H1 (cell line): ENCODE measurements around the gene NSUN6. TPM values are rescaled to one million over a fixed set of nuclear protein-coding genes. Genes with fewer than 3 reads are reported as not detected.

Experiments used
- CTCF ChIA-PET: fragments of 300-600 bp; sonication (Branson Sonifier 250); formaldehyde crosslinking; loops from one replicate; lab custom pipeline; 2021; ENCODE audit not compliant: partially characterized antibody; lab: Charles Lee
- POLR2A ChIA-PET: fragments of 300-600 bp; sonication (Branson Sonifier 250); formaldehyde crosslinking; loops from one replicate; lab custom pipeline; 2021; ENCODE audit warnings: inconsistent platforms; ENCODE audit not compliant: partially characterized antibody; lab: Charles Lee
- DNase-seq, 2 experiments: peaks; one replicate each; pipeline versions ENCODE4 v3.0.0 to v3.0.0-alpha.2; 2010 to 2022; ENCODE audit warnings: low spot score in 2 of 2, low read depth in 1 of 2, mixed read lengths in 1 of 2
- FAIRE-seq: peaks from 2 replicates; lab custom pipeline; 2011; peaks lifted over from hg19 to GRCh38; lab: Jason Lieb, UNC
- H2AFZ ChIP-seq: 2 replicates; pipeline ENCODE4 v1.8.1; 2012; ENCODE audit warnings: low read length, inconsistent platforms
- H2AK5ac ChIP-seq: 2 replicates; pipeline ENCODE4 v1.6.1; 2013; ENCODE audit warnings: low read depth, low read length
- H2BK120ac ChIP-seq: replicated peaks from 2 replicates; pipeline ENCODE3; 2013; ENCODE audit warnings: low read depth, low read length, inconsistent platforms
- H2BK12ac ChIP-seq: 2 replicates; pipeline ENCODE4 v1.6.1; 2013; ENCODE audit warnings: low read depth, low read length
- H2BK15ac ChIP-seq: 2 replicates; pipeline ENCODE4 v1.6.1; 2013; ENCODE audit warnings: low read length
- H2BK20ac ChIP-seq: 2 replicates; pipeline ENCODE4 v1.6.1; 2013; ENCODE audit warnings: low read length
- H2BK5ac ChIP-seq: 2 replicates; pipeline ENCODE4 v1.6.1; 2013; ENCODE audit warnings: low read depth, low read length
- H3K14ac ChIP-seq: 2 replicates; pipeline ENCODE4 v1.6.1; 2013; ENCODE audit warnings: inconsistent platforms; ENCODE audit not compliant: insufficient read length
- H3K18ac ChIP-seq: 2 replicates; pipeline ENCODE4 v1.6.1; 2013; ENCODE audit warnings: low read length; ENCODE audit errors: extremely low read depth
- H3K23ac ChIP-seq: 2 replicates; pipeline ENCODE4 v1.6.1; 2013; ENCODE audit warnings: inconsistent platforms; ENCODE audit not compliant: insufficient read length
- H3K23me2 ChIP-seq: 2 replicates; pipeline ENCODE4 v1.6.1; 2013; ENCODE audit warnings: low read depth, low read length
- H3K27ac ChIP-seq: 2 replicates; pipeline ENCODE4 v1.6.1; 2011; ENCODE audit warnings: low read depth, low read length, inconsistent platforms
- H3K27me3 ChIP-seq, 4 experiments: replicated peaks in 1 of 4; 1 replicate in 1 of 4; 2 replicates in 3 of 4; pipeline versions ENCODE4 v1.6.1 to v1.8.1; 2011 to 2013; ENCODE audit warnings: low read length in 3 of 4, mild to moderate bottlenecking in 3 of 4, inconsistent platforms in 2 of 4, mixed read lengths in 2 of 4, moderate library complexity in 1 of 4; ENCODE audit not compliant: control insufficient read depth in 3 of 4, insufficient read depth in 3 of 4; ENCODE audit errors: extremely low read depth in 1 of 4
- H3K36me3 ChIP-seq, 4 experiments: 2 replicates each; pipeline versions ENCODE4 v1.6.1 to v1.8.1; 2011 to 2013; ENCODE audit warnings: mild to moderate bottlenecking in 4 of 4, low read length in 3 of 4, moderate library complexity in 2 of 4, control low read depth in 1 of 4, inconsistent platforms in 1 of 4; ENCODE audit not compliant: insufficient read depth in 4 of 4, control insufficient read depth in 2 of 4
- H3K4ac ChIP-seq: replicated peaks from 2 replicates; pipeline ENCODE3; 2013; ENCODE audit warnings: low read length, low read depth, mixed read lengths, inconsistent platforms; ENCODE audit not compliant: insufficient read length
- H3K4me1 ChIP-seq, 4 experiments: replicated peaks in 1 of 4; 1 replicate in 1 of 4; 2 replicates in 3 of 4; pipeline versions ENCODE4 v1.6.1 to v1.8.1; 2011 to 2013; ENCODE audit warnings: low read length in 3 of 4, inconsistent platforms in 2 of 4, mixed read lengths in 1 of 4; ENCODE audit not compliant: insufficient read depth in 4 of 4, control insufficient read depth in 3 of 4
- H3K4me2 ChIP-seq, 2 experiments: 2 replicates each; pipeline versions ENCODE4 v1.6.1 to v1.8.1; 2011 to 2013; ENCODE audit warnings: low read depth in 2 of 2, low read length in 2 of 2, control low read depth in 1 of 2, inconsistent platforms in 1 of 2, mild to moderate bottlenecking in 1 of 2; ENCODE audit not compliant: insufficient read depth in 1 of 2
- H3K4me3 ChIP-seq, 4 experiments: fragments of 200-600, 300-600 bp in 1 of 4; sonication (generic), shearing (Covaris generic), sonication (Bioruptor Twin) in 1 of 4; 2 replicates each; pipeline versions ENCODE4 v1.5.1 to v1.8.1; 2011 to 2016; ENCODE audit warnings: low read length in 4 of 4, low read depth in 3 of 4, control low read depth in 2 of 4, inconsistent platforms in 2 of 4, mild to moderate bottlenecking in 2 of 4, mixed read lengths in 1 of 4, moderate library complexity in 1 of 4; ENCODE audit not compliant: insufficient read depth in 2 of 4; ENCODE audit errors: extremely low read depth in 1 of 4
- H3K56ac ChIP-seq: replicated peaks from 2 replicates; pipeline ENCODE3; 2013; ENCODE audit warnings: low read depth, mild to moderate bottlenecking, mixed read lengths, low read length, inconsistent platforms; ENCODE audit not compliant: insufficient read length
- H3K79me1 ChIP-seq: 2 replicates; pipeline ENCODE4 v1.6.1; 2013; ENCODE audit warnings: low read depth, low read length, control low read depth
- H3K79me2 ChIP-seq, 2 experiments: 2 replicates each; pipeline versions ENCODE4 v1.6.1 to v1.8.1; 2012 to 2013; ENCODE audit warnings: low read length in 2 of 2, mild to moderate bottlenecking in 2 of 2, inconsistent platforms in 1 of 2; ENCODE audit not compliant: insufficient read depth in 2 of 2, control insufficient read depth in 1 of 2
- H3K9ac ChIP-seq, 4 experiments: replicated peaks in 1 of 4; 1 replicate in 1 of 4; 2 replicates in 3 of 4; pipeline versions ENCODE4 v1.6.1 to v1.8.1; 2011 to 2013; ENCODE audit warnings: low read depth in 3 of 4, low read length in 3 of 4, control low read depth in 2 of 4, mild to moderate bottlenecking in 2 of 4, moderate library complexity in 2 of 4, inconsistent platforms in 1 of 4; ENCODE audit errors: extremely low read depth in 1 of 4
- H3K9me3 ChIP-seq, 2 experiments: 2 replicates each; pipeline versions ENCODE4 v1.6.1 to v1.8.1; 2012 to 2013; ENCODE audit warnings: mild to moderate bottlenecking in 2 of 2, moderate library complexity in 2 of 2, control low read depth in 1 of 2, inconsistent platforms in 1 of 2, low read depth in 1 of 2, low read length in 1 of 2, mixed read lengths in 1 of 2; ENCODE audit not compliant: insufficient read depth in 2 of 2
- H4K20me1 ChIP-seq, 2 experiments: replicated peaks in 1 of 2; 2 replicates each; pipeline versions ENCODE3 to v1.8.1; 2011 to 2013; ENCODE audit warnings: inconsistent platforms in 2 of 2, low read length in 2 of 2, mild to moderate bottlenecking in 1 of 2; ENCODE audit not compliant: insufficient read depth in 2 of 2, control insufficient read depth in 1 of 2
- H4K5ac ChIP-seq: 2 replicates; pipeline ENCODE4 v1.6.1; 2013; ENCODE audit warnings: low read length, low read depth, mixed read lengths, inconsistent platforms; ENCODE audit not compliant: insufficient read length
- H4K8ac ChIP-seq: 2 replicates; pipeline ENCODE4 v1.8.0; 2013; ENCODE audit warnings: mild to moderate bottlenecking, moderate library complexity, low read length, inconsistent platforms; ENCODE audit not compliant: insufficient read depth; ENCODE audit errors: extremely low read depth
- H4K91ac ChIP-seq: replicated peaks from 2 replicates; pipeline ENCODE3; 2013; ENCODE audit warnings: low read length, mixed read lengths, inconsistent platforms; ENCODE audit not compliant: insufficient read length
- ATF3 ChIP-seq: IDR thresholded peaks from 2 replicates; pipeline ENCODE4 v1.6.1; 2011; ENCODE audit warnings: low read depth, mild to moderate bottlenecking, low read length; ENCODE audit not compliant: insufficient read depth
- BCL11A ChIP-seq, 2 experiments: IDR thresholded peaks; one replicate each; pipeline ENCODE4 v1.6.1; 2011; ENCODE audit warnings: low read depth in 2 of 2, low read length in 2 of 2, mild to moderate bottlenecking in 2 of 2
- HDAC6 ChIP-seq: IDR thresholded peaks from one replicate; pipeline ENCODE4 v1.7.1; 2012; ENCODE audit warnings: low read depth, mild to moderate bottlenecking, inconsistent platforms, low read length, moderate library complexity
- NRF1 ChIP-seq: IDR thresholded peaks from 2 replicates; pipeline ENCODE4 v1.6.1; 2011; ENCODE audit warnings: mild to moderate bottlenecking, low read depth, low read length, improper control_type of control experiment
- PHF8 ChIP-seq: fragments of 200-600 bp; sonication (generic); conservative IDR thresholded peaks from 2 replicates; pipeline ENCODE4 v1.7.1; 2012; ENCODE audit warnings: low read depth, mild to moderate bottlenecking, inconsistent platforms, low read length, moderate library complexity
- POLR2A ChIP-seq, 2 experiments: IDR thresholded peaks; 1 replicate in 1 of 2; 2 replicates in 1 of 2; pipeline ENCODE4 v1.6.1; 2011; ENCODE audit warnings: low read depth in 2 of 2, low read length in 2 of 2, mild to moderate bottlenecking in 2 of 2; ENCODE audit errors: control extremely low read depth in 1 of 2
- SIX5 ChIP-seq: IDR thresholded peaks from 2 replicates; pipeline ENCODE4 v1.6.1; 2011; ENCODE audit warnings: mild to moderate bottlenecking, low read depth, low read length
- YY1 ChIP-seq: IDR thresholded peaks from 2 replicates; pipeline ENCODE4 v1.6.1; 2011; ENCODE audit warnings: low read depth, mild to moderate bottlenecking, low read length
- WGBS, 2 experiments: shearing (Covaris generic) in 1 of 2; methylation state at CpG; one replicate each; pipeline versions ENCODE4 v1.1.6 to v1.1.7; 2013 to 2015; ENCODE audit warnings: low lambda C conversion rate in 2 of 2, mixed read lengths in 2 of 2, inconsistent platforms in 1 of 2, low coverage in 1 of 2, missing lambda C conversion rate in 1 of 2; ENCODE audit not compliant: insufficient replicate concordance in 2 of 2, insufficient coverage in 1 of 2, insufficient read length in 1 of 2; ENCODE audit errors: extremely low coverage in 1 of 2, missing lambda C conversion rate in 1 of 2; 5-methylcytosine and 5-hydroxymethylcytosine counted together
- polyA plus RNA-seq, 7 experiments: library from polyadenylated mRNA; depleted of rRNA in 3 of 7; stranded (reverse) in 5 of 7; unstranded in 2 of 7; fragments of >200 nt in 5 of 7; fragments of 200-250 nt in 2 of 7; gene quantifications; 1 replicate in 5 of 7; 2 replicates in 1 of 7; 4 replicates in 1 of 7; pipeline versions ENCODE4 v1.2.1 to v1.2.3, GENCODE V29; 2011 to 2013; ENCODE audit warnings: missing spikeins in 2 of 7, mixed read lengths in 2 of 7
- total RNA-seq: library from RNA; stranded (reverse); fragmentation: NEBNext Ultra II Directional; extraction: Animal tissue kit (Norgen Biotek cat#: 25700); gene quantifications from 2 replicates; pipeline ENCODE4 v1.2.1, GENCODE V29; 2021
- TF ChIP-seq, protein P1 (sequence below): IDR thresholded peaks from 2 replicates; pipeline ENCODE4 v1.6.1; 2011; ENCODE audit warnings: low read length, improper control_type of control experiment
- TF ChIP-seq, protein P2 (sequence below), 3 experiments: IDR thresholded peaks; 1 replicate in 2 of 3; 2 replicates in 1 of 3; pipeline versions ENCODE4 v1.5.1 to v1.6.1; 2011; ENCODE audit warnings: low read length in 3 of 3, mild to moderate bottlenecking in 3 of 3, inconsistent platforms in 2 of 3, low read depth in 1 of 3, moderate library complexity in 1 of 3; ENCODE audit not compliant: insufficient read depth in 1 of 3; ENCODE audit errors: control extremely low read depth in 1 of 3

Gene NSUN6
- total and polyA plus RNA-seq, 2 of the 8 experiments (the other 6 are each of a cell fraction or from before 2014, with no cell fraction given): 5.9 to 14.4 TPM

GRCh38 chr10:18533896-18534295 lies 117.5 kb downstream of the NSUN6 start:
- Histone ChIP-seq H4K8ac (no peak overlapping the region), H3K4ac (no peak overlapping the region), H2BK120ac (no peak overlapping the region), H3K4me3 (no peak overlapping the region), H2BK20ac (no peak overlapping the region), H3K9ac (no peak overlapping the region), H3K79me2 (no peaks in the 10 kb centered on the region), H3K27ac (no peak overlapping the region), H3K18ac (no peak overlapping the region), H3K27me3 (no peaks in the 10 kb centered on the region), H2AFZ (no peak overlapping the region), H2BK5ac (no peak overlapping the region), H3K4me1 (no peaks in the 10 kb centered on the region), H3K36me3 (peaks cover 0 to 8% (median under 1%) of the 10 kb centered on the region in 4 experiments; a peak in 3 of 8 replicates), H3K23me2 (no peaks in the 10 kb centered on the region), H3K56ac (no peak overlapping the region), H3K79me1 (no peaks in the 10 kb centered on the region), H2BK12ac (no peak overlapping the region), H4K91ac (no peak overlapping the region), H3K14ac (no peak overlapping the region), H2AK5ac (no peak overlapping the region), H4K5ac (no peak overlapping the region), H2BK15ac (no peak overlapping the region), H4K20me1 (peaks cover 0 to 2% of the 10 kb centered on the region in 2 experiments), H3K9me3 (peaks cover 5 to 6% of the 10 kb centered on the region in 2 experiments; a peak in 1 of 4 replicates), H3K23ac (no peak overlapping the region), H3K4me2 (no peak overlapping the region)
- ChIA-PET CTCF (no interaction called here), POLR2A (no interaction called here)
- FAIRE-seq: no peak
- 96% methylated on average over 5 of the region's 5 CpGs; no CpG with 5 or more reads in 1 of the 2 experiments for WGBS, 2 experiments
- no peak for DNase-seq
- TF ChIP-seq SIX5 (no peak), ATF3 (no peak), NRF1 (no peak), PHF8 (no peak), HDAC6 (no peak), BCL11A (IDR thresholded peaks at IDR 0.05; ENCODE audit: low read depth in 2 of 2, low read length in 2 of 2) (no peak), YY1 (no peak), POLR2A (IDR thresholded peaks at IDR 0.05; ENCODE audit: control extremely low read depth in 1 of 2, low read depth in 2 of 2, low read length in 2 of 2) (no peak)
- TF ChIP-seq, protein P1, sequence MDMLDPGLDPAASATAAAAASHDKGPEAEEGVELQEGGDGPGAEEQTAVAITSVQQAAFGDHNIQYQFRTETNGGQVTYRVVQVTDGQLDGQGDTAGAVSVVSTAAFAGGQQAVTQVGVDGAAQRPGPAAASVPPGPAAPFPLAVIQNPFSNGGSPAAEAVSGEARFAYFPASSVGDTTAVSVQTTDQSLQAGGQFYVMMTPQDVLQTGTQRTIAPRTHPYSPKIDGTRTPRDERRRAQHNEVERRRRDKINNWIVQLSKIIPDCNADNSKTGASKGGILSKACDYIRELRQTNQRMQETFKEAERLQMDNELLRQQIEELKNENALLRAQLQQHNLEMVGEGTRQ: no peak
- TF ChIP-seq, protein P2, sequence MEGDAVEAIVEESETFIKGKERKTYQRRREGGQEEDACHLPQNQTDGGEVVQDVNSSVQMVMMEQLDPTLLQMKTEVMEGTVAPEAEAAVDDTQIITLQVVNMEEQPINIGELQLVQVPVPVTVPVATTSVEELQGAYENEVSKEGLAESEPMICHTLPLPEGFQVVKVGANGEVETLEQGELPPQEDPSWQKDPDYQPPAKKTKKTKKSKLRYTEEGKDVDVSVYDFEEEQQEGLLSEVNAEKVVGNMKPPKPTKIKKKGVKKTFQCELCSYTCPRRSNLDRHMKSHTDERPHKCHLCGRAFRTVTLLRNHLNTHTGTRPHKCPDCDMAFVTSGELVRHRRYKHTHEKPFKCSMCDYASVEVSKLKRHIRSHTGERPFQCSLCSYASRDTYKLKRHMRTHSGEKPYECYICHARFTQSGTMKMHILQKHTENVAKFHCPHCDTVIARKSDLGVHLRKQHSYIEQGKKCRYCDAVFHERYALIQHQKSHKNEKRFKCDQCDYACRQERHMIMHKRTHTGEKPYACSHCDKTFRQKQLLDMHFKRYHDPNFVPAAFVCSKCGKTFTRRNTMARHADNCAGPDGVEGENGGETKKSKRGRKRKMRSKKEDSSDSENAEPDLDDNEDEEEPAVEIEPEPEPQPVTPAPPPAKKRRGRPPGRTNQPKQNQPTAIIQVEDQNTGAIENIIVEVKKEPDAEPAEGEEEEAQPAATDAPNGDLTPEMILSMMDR (IDR thresholded peaks at IDR 0.05; ENCODE audit: control extremely low read depth in 1 of 3, insufficient read depth in 1 of 3, low read depth in 1 of 3, low read length in 3 of 3): no peak
